Measurements from ENCODE around the gene ANTXR1. TPM values are rescaled to one million over a fixed set of nuclear protein-coding genes. Genes with fewer than 3 reads are reported as not detected.
"Not testable (repeated sequence)": the region's sequence is repeated elsewhere in the genome, so short reads cannot be mapped to it uniquely, and the experiment has no call there.

Gene ANTXR1
- total RNA-seq, 1 donor from 2014 or later: 87.8 TPM

GRCh38 chr2:69208023-69208595, 195.1 kb downstream of the ANTXR1 start:
- DNase-seq (ENCODE audit: low spot score): no peak

DNA sequence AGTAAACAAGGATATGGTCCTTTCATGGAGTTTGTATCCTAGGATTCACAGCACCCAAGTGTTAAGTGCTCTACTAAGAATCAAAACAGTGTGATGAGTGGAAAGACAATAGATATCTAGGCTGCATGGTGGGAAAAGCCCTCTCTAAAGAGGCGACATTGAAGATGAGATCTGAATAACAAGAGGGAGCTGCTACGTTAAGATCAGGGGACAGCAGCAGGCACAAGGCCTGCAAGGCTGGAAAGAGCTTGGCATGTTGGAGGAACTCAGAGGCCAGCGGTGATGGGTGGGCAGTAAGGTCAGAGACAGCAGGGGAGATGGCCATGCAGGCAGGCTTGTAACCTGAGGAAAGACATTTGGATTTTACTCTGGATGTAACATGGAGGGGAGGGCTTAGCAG, 196.5 kb downstream of the ANTXR1 start:
- DNase-seq (ENCODE audit: low spot score): no peak

DNA sequence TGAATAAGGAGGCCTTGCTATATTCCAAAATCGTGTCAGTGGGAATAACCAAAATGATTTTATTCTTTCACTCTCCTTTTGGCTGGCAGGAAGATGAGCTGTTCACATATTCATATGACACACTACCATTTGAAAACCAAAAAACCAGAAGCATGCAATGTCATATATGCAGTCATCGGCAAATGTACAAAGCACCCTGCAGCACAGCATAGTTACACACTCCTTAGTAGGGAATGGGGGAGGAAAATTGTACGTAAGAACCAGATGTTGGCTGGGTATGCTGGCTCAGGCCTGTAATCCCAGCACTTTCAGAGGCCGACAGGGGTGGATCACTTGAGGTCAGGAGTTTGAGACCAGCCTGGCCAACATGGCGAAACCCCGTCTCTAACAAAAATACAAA, 197.4 kb downstream of the ANTXR1 start:
- DNase-seq (ENCODE audit: low spot score): no peak

- DNase-seq (ENCODE audit: low spot score): no peak
Observed at GRCh38 chr2:69211048-69211447, 198.1 kb downstream of the ANTXR1 start.

- no peak for DNase-seq (ENCODE audit: low spot score)
Observed at GRCh38 chr2:69211686-69212085, 198.7 kb downstream of the ANTXR1 start.

DNA sequence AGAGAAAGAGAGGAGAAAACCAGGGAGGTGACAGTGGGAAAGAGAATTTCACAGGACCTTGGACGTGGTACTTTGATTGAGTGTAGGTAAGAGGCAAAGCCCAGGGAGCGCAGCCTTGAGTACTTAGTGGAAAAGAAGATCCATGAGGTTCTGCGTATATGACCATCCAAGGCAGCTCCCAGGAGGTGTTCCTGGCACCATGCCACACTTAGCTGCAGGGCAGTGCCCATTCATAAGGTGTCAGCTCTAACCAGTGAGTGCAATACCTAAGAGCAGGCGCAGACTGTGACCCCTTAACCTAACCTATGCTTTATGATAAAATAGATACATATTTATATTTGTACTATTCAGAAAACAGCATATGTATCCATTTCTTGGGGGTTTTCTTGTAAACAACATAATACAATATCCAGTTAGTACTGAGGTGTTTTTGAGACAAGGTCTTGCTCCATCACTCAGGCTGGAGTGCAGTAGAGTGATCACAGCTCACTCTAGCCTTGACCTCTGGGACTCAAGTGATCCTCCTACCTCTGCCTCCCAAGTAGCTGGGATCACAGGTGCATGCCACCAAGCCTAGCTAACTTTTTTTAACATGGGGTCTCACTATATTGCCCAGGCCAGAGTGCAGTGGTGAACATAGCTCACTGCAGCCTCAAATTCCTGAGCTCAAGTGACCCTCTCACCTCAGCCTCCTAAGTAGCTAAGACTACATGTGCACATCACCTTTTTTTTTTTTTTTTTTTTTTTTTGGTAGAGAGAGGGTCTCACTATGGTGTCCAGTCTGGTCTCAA, 199.5 kb downstream of the ANTXR1 start:
- no peak for DNase-seq (ENCODE audit: low spot score)

DNA sequence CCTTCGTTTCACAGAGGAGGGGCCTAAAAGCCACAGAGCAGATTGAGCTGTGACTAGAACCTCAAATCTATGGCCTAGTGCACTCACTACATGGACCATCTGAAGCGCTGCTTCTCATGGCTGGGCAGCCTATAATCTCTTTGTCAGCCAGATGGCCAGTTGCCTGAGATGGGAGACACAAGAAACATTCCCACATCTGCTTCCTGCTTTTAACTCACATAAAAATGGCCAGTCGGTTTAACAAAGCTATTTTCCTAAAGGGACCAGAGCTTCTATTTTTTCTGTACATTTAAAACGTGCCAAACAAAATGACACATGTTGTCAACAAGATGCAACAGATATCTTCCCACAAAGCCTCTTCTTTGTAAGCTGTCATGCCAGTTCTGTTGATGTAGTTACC, 200.2 kb downstream of the ANTXR1 start:
- no peak for DNase-seq (ENCODE audit: low spot score)

DNA sequence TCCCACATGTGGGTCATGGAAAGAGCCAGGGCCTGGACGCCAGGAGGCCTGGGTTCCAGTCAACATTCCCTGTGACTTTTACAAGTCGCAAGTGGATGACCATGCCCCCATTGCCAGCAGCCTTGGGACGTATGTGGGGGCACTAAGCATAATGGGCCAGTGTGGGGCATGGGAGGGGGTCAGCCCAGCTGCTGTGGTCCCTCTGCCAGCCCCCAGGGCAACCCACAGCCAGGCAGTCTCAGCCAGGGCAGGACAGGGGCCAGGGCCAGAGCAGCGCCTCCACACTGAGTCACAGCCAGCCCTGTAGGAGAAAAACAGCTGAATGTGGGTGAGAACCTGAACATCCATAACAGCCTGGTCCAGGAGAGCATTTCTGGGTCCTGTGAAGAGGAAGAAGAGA, 200.8 kb downstream of the ANTXR1 start:
- DNase-seq (ENCODE audit: low spot score): no peak

GRCh38 chr2:69214898-69215297, 201.9 kb downstream of the ANTXR1 start:
- DNase-seq (ENCODE audit: low spot score): no peak

DNA sequence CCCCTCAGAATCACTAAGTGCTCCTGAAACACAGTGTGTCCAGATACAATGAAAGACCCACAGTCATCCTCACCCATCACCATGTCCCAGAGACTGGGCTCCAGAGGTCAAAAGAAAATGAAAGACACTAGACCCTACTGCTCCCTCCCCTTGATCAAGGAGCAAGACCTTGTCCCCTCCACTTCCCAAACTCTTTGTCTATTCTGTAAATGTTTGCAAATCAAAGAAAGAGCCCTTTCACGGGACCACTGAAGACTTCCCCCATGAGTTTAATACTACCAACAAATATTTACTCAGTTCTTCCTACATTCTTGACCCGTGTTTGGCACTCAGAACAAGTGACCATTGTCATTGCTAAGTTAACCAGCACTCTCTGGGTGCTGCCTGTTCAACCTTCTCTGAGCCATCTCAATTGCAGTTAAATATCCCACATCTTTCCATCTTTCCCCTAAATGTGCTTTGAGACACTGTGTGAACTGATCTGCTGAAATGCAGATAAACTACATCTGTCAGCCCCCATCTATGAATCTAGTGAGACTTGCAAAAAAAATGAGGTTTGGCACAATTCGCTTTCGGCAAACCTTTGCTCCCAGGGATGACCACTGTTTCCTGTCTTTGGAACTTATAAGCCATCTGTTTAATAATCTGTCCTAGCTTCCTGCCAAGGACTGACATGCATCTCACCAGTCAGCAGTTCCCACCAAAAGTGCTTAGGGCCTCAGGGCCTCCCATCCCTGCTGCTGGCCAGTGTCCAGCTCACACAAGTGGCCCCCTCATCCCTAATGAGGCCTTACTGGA, 203.8 kb downstream of the ANTXR1 start:
- DNase-seq (ENCODE audit: low spot score): no peak

- no peak for DNase-seq (ENCODE audit: low spot score)
Observed at GRCh38 chr2:69217333-69218080, 204.5 kb downstream of the ANTXR1 start.

- DNase-seq (ENCODE audit: low spot score): no peak
Observed at GRCh38 chr2:69221512-69221911, 208.5 kb downstream of the ANTXR1 start.

DNA sequence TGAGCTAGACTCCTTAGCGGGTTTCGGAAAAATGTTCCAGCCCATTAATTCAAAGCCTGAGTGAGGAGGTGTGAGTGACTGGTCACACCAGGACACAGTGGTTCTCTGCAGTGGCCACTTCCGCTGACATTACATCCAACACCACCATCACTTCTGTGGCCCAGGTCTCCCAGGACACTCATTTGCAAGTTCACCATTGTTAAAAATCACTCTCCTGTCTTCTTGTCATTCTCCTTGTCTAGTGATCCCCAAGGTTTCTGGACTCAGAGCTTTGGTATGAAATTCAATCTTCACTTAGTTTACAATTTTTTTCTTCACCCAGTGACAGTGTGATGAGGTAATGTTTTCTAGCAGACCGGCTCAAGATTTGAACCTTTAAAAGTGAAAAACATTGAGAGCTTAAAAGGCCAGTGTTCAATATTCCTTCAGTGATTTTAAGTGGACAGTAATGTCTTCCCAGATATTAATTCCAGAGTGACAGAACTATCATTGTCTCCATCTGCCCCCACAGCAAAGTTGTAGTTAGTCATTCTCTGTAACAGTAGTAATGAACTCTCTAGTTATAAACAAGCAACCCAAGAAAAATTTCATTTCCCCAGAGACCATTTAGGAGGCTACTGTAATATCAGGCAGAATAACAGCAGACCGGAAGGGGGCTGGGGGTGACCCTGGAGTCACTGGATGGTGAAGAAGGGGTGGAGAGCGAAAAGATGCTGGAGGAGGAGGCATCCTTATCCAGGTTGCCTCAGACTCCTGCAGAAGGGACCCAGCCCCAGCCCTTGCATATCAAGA, 209.2 kb downstream of the ANTXR1 start:
- DNase-seq (ENCODE audit: low spot score): no peak

DNA sequence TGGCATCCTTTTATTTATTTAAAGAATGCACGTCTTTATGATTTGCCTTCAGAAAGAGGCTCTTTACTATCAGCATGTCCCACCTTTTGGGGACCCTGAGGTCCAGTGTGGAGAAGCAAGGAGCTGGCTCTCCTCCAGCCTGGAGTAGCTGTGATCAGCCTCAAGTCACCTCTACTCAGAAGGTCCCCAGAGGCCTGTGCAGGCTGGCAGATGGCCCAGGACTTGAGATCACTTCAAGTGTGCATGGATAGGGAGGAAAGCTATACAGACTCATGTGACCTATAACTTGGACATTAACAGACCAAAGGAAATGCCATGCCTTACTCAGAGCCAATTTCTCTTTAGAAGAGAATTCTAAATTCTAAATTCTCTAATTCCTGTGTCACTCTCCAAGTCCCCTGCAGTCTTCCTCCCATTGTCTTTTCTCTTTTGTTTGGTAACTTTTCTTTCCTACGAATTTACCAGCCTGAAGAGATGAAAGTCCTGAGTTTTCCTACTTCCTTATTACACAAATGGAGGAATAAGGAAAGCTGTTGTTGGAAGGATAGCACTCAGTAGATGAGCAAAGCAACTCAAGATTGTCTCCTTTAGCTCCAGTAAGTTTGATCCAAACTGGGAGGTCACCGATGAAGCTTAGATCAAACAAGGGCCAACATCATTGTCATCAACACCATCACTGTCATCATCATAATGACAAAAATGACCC, 210.1 kb downstream of the ANTXR1 start:
- DNase-seq (ENCODE audit: low spot score): no peak

GRCh38 chr2:69223759-69224511, 211.0 kb downstream of the ANTXR1 start:
- DNase-seq (ENCODE audit: low spot score): no peak

DNA sequence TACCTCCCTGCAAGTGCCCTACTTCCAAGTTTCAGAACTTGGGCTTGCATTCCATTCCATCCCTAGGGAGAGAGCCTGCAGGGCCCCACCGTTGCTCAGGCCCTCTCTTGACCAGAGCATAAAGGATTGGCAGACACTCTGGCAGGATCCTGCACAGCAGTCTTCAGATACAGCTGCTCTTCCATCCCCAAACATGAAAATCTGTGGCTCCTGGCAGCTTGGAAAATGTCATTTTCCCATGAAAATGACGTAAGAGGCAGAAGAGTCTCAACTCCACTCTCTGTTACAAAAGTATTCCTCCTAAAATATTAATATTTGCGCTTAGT, 211.5 kb downstream of the ANTXR1 start:
- DNase-seq (ENCODE audit: low spot score): no peak

- no peak for DNase-seq (ENCODE audit: low spot score)
Observed at GRCh38 chr2:69225933-69226332, 213.0 kb downstream of the ANTXR1 start.

GRCh38 chr2:69226903-69227302, 213.9 kb downstream of the ANTXR1 start:
- DNase-seq (ENCODE audit: low spot score): no peak

DNA sequence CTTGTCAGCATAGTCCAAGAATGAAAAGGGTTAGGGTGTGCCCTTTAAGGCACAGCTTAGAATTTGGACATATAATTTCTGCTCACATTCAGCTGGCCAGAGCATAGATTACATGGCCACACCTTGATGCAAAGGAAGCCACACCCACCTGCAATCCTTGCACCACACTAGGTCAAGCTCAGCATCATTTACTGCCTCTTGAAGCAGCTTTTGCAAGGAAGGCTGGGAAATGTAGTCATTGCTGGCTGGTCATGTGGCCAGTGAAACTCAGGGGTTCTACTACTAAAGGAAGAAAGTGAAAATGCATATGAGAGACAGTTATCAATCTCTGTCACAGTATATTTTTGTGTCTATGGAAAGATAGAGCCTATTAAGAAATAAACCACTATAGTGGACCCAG, 214.7 kb downstream of the ANTXR1 start:
- no peak for DNase-seq (ENCODE audit: low spot score)

DNA sequence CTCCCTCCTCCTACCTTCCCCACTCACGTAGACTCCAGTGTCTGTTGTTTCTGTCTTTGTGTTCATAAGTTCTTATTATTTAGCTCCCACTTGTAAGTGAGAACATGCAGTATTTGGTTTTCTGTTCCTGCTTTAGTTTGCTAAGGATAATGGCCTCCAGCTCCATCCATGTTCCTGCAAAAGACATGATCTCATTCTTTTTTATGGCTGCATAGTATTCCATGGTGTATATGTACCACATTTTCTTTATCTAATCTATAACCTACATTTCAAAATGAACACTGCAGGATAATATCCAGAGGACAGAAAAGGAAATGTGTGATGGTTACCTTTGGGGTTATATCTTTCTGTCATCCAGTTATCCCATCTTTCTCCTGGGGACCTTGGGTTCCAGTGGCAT, 218.0 kb downstream of the ANTXR1 start:
- not testable (repeated sequence) for DNase-seq (ENCODE audit: low spot score)

Data from ureter (tissue), 1 donor.